A673 (cell line): ENCODE measurements around the gene EIF3A. TPM values are rescaled to one million over a fixed set of nuclear protein-coding genes. Genes with fewer than 3 reads are reported as not detected.
"Not testable (repeated sequence)": the region's sequence is repeated elsewhere in the genome, so short reads cannot be mapped to it uniquely, and the experiment has no call there.

Experiments used
- BruUV-seq: library from RNA; stranded (reverse); fragments of 400-500 nt; replicated peaks from 2 replicates; lab custom pipeline; 2021; lab: Mats Ljungman, UMichigan
- CTCF ChIA-PET: fragments of 300-600 bp; sonication (Branson Sonifier 250); formaldehyde crosslinking; loops from one replicate; lab custom pipeline; 2022; ENCODE audit warnings: antibody characterized with exemption; lab: Charles Lee
- POLR2A ChIA-PET: fragments of 300-600 bp; sonication (Branson Sonifier 250); formaldehyde crosslinking; loops from one replicate; lab custom pipeline; 2022; ENCODE audit warnings: antibody characterized with exemption; ENCODE audit not compliant: low non-redundant PET; lab: Charles Lee
- DNase-seq: peaks from one replicate; pipeline ENCODE4 v3.0.0-alpha.2; 2015; ENCODE audit warnings: low spot score
- H3K27ac ChIP-seq: fragments of 200-600 bp; sonication (generic); 2 replicates; pipeline ENCODE4 v1.5.1; 2016; ENCODE audit warnings: mixed run types, low read depth, mild to moderate bottlenecking, mixed read lengths, antibody characterized with exemption, low read length; ENCODE audit not compliant: poor library complexity, severe bottlenecking
- H3K27me3 ChIP-seq: fragments of 200-600 bp; sonication (generic); replicated peaks from 2 replicates; pipeline ENCODE4 v1.6.1; 2017; ENCODE audit warnings: mixed run types, low read depth, mild to moderate bottlenecking, mixed read lengths, antibody characterized with exemption, low read length; ENCODE audit not compliant: insufficient read depth, poor library complexity
- H3K36me3 ChIP-seq: fragments of 200-600 bp; sonication (generic); 2 replicates; pipeline ENCODE4 v1.6.1; 2016; ENCODE audit warnings: mixed run types, mild to moderate bottlenecking, mixed read lengths, antibody characterized with exemption, low read length; ENCODE audit not compliant: insufficient read depth, poor library complexity, severe bottlenecking
- H3K4me1 ChIP-seq: fragments of 200-600 bp; sonication (generic); 2 replicates; pipeline ENCODE4 v1.6.1; 2017; ENCODE audit warnings: mixed run types, mild to moderate bottlenecking, mixed read lengths, antibody characterized with exemption, low read length; ENCODE audit not compliant: insufficient read depth, poor library complexity, severe bottlenecking
- H3K4me3 ChIP-seq: fragments of 200-600 bp; sonication (generic); 2 replicates; pipeline ENCODE4 v1.5.1; 2016; ENCODE audit warnings: low read depth, mixed run types, mild to moderate bottlenecking, mixed read lengths, low read length; ENCODE audit not compliant: poor library complexity, severe bottlenecking
- H3K9me3 ChIP-seq: fragments of 200-600 bp; sonication (generic); 2 replicates; pipeline ENCODE4 v1.6.1; 2016; ENCODE audit warnings: mixed run types, low read depth, mild to moderate bottlenecking, mixed read lengths, antibody characterized with exemption, low read length; ENCODE audit not compliant: poor library complexity, severe bottlenecking
- EZH2 ChIP-seq: fragments of 200-600 bp; sonication (generic); IDR thresholded peaks from 2 replicates; pipeline ENCODE4 v1.6.1; 2017; ENCODE audit warnings: borderline replicate concordance, low read depth, mild to moderate bottlenecking, mixed read lengths, antibody characterized with exemption, low read length; ENCODE audit not compliant: poor library complexity, severe bottlenecking
- intact Hi-C: fragments of 100-400 bp; cut with micrococcal nuclease; formaldehyde crosslinking; loops from one replicate; pipeline ENCODE4 v1.10.0; 2022; ENCODE audit not compliant: unreplicated experiment
- total RNA-seq: library from RNA; stranded (reverse); gene quantifications from 2 replicates; pipeline ENCODE4 v1.2.3, GENCODE V29; 2021
- TF ChIP-seq, protein P1 (sequence below): fragments of 300-800, 200-600 bp; sonication (generic); conservative IDR thresholded peaks from 2 replicates; pipeline ENCODE4 v1.5.1; 2017; ENCODE audit warnings: low read depth, mild to moderate bottlenecking, antibody characterized with exemption, low read length, moderate library complexity, mixed read lengths

EIF3A gene
- total RNA-seq, 1 experiment from 2014 or later: 181 TPM

DNA sequence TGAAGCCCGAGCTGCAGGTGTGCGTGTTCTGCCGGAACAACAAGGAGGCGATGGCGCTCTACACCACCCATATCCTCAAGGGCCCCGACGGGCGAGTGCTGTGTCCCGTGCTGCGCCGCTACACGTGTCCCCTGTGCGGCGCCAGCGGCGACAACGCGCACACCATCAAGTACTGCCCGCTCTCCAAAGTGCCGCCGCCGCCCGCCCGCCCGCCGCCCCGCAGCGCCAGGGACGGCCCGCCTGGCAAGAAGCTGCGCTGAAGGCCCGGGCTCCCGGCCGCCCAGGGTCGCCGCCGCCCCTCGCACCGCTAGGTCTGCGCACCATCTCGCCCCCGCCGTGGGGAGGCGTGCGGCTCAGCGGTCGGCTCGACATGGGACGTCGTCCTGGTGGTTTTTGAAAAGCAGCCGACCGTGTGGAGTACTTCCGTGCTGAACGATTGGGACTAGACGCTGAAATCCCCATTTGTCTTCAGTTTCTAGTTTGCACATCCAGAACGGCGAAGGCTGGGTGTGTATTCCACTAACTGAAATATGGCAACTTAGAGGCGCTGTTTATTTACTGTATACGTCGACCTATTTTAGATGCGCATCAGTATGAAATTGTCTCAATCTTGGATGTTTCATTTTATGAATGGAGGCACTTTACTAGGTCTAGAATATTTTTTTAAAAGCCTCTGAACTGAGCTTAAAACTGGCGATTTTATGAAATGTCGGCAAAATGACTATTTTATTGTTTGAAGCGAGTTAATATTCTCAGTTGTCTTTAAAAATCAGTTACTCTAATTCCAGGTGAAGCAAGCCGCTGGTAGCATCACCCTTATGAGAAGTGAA lies 50.0 kb downstream of the EIF3A start:
- Histone ChIP-seq H3K4me1 (no peaks in the 10 kb centered on the region), H3K36me3 (peaks cover 21% of the 10 kb centered on the region), H3K9me3 (no peaks in the 10 kb centered on the region), H3K27ac (no peak overlapping the region), H3K4me3 (peak overlapping the region; percentile 50), H3K27me3 (no peaks in the 10 kb centered on the region)
- peak; percentile 80 for DNase-seq
- intact Hi-C loops: loop anchor here (5.0 kb wide), 1 partner anchor 37 kb away; no protein-coding TSS in a partner anchor
- ChIA-PET CTCF (interaction anchor here (0.7 kb wide), 1 partner anchor 306 kb away, joined by 4 read pairs; no protein-coding TSS in a partner anchor), POLR2A (no interaction called here)
- BruUV-seq: no TSS peak
- TF ChIP-seq, protein P1, sequence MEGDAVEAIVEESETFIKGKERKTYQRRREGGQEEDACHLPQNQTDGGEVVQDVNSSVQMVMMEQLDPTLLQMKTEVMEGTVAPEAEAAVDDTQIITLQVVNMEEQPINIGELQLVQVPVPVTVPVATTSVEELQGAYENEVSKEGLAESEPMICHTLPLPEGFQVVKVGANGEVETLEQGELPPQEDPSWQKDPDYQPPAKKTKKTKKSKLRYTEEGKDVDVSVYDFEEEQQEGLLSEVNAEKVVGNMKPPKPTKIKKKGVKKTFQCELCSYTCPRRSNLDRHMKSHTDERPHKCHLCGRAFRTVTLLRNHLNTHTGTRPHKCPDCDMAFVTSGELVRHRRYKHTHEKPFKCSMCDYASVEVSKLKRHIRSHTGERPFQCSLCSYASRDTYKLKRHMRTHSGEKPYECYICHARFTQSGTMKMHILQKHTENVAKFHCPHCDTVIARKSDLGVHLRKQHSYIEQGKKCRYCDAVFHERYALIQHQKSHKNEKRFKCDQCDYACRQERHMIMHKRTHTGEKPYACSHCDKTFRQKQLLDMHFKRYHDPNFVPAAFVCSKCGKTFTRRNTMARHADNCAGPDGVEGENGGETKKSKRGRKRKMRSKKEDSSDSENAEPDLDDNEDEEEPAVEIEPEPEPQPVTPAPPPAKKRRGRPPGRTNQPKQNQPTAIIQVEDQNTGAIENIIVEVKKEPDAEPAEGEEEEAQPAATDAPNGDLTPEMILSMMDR: 0 out of 2 replicates have a peak, but pooled peaks have one; percentile 14
- no peak for TF ChIP-seq EZH2

DNA sequence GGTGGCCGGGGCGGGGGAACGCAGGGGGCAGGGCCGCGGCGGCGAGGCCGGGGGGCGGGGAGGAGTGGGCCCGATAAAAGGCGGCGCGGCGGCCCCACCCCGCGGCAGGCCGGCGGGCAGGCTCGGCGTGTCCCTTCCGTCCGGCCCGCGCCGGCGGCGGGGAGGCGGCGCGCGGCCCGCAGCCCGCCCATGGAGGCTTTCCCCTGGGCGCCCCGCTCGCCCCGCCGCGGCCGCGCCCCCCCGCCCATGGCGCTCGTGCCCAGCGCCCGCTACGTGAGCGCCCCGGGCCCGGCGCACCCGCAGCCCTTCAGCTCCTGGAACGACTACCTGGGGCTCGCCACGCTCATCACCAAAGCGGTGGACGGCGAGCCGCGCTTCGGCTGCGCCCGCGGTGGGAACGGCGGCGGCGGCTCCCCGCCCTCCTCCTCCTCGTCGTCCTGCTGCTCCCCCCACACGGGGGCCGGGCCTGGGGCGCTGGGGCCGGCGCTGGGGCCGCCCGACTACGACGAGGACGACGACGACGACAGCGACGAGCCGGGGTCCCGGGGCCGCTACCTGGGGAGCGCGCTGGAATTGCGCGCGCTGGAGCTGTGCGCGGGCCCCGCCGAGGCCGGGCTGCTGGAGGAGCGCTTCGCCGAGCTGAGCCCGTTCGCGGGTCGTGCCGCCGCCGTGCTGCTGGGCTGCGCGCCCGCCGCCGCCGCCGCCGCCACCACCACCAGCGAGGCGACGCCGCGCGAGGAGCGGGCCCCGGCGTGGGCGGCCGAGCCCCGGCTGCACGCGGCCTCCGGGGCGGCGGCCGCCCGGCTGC lies 50.8 kb downstream of the EIF3A start, which contains the start of gene NANOS1:
NANOS1 (plus strand) TSS at position 102 of the 808 bp plus-strand sequence; CDS start at position 190, 88 bp downstream.
- TF ChIP-seq EZH2: no peak
- TF ChIP-seq, protein P1: no peak
- peak; percentile 44 for DNase-seq
- Histone ChIP-seq H3K27me3 (no peaks in the 10 kb centered on the region), H3K27ac (no peak within 1 kb of the TSS), H3K9me3 (no peaks in the 10 kb centered on the region), H3K4me1 (no peaks in the 10 kb centered on the region), H3K36me3 (peaks cover 19% of the 10 kb centered on the region), H3K4me3 (peak within 1 kb of the TSS; percentile 50)
- CTCF ChIA-PET: interaction anchor here (0.7 kb wide), 1 partner anchor 306 kb away, joined by 4 read pairs; no protein-coding TSS in a partner anchor
- intact Hi-C loops: loop anchor here (5.0 to 10.0 kb wide), 2 partner anchors 37 to 465 kb away; no protein-coding TSS in a partner anchor
- POLR2A ChIA-PET: no interaction called here
- no TSS peak for BruUV-seq

DNA sequence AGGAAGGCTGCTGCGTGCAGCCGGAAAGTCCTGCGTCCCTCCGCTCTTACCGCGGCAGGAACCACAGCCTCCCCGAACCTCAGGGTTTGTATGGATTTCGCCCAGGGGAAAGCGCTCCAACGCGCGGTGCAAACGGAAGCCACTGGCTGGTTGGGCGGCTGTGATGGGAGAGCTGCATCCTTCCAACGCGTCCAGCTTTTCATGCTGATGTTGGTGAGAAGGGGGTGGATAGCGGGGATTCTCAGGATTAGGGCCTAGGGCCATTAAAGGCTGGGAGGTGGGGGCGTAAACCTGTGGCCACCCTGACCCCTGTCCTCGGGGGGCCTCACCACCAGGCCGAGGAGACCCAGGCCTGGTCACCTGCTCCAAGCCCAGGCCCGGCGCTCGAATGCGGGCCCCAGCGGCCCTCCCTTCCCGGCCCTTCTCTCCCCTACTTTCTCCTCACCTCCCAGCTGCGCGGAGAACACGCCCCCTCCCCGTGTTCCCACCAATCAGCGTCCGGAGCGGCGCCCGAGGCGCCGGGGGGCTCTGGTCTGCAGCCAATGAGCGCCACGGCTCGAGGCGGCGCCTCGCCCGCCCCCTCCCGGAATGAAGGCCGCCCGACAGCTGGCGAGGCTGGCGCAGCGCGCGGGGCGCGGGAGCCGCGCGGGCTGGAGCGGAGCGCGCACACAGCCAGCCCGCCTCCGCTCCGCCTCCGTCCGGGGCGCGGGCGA lies 51.6 kb downstream of the EIF3A start:
- POLR2A ChIA-PET: no interaction called here
- CTCF ChIA-PET: no interaction called here
- TF ChIP-seq EZH2: no peak
- TF ChIP-seq, protein P1: no peak
- Histone ChIP-seq H3K9me3 (no peaks in the 10 kb centered on the region), H3K4me1 (no peaks in the 10 kb centered on the region), H3K27me3 (no peaks in the 10 kb centered on the region), H3K27ac (no peak overlapping the region), H3K4me3 (peak overlapping the region; percentile 50), H3K36me3 (peaks cover 11% of the 10 kb centered on the region)
- BruUV-seq: no TSS peak
- DNase-seq: peak; percentile 94
- intact Hi-C loops: loop anchor here (10.0 kb wide), 1 partner anchor 464 kb away; no protein-coding TSS in a partner anchor

DNA sequence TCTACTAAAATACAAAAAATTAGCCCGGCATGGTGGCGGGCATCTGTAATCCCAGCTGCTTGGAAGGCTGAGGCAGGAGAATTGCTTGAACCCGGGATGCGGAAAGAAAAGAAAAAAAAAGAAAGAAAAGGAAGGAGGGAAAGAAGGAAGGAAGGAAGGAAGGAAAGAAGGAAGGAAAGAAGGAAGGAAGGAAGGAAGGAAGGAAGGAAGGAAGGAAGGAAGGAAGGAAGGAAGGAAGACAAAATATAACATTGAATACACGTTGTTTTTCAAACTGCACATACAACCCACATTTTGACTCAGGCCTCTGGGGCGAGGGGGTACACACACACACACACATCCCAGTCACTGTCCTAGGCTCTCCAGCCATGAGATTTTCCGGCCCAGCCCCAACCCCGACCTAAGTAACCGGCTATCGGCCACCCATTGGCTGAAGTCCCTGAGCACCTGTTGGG lies 52.1 kb downstream of the EIF3A start:
- CTCF ChIA-PET, H3K27me3 ChIP-seq, BruUV-seq, DNase-seq, H3K4me3 ChIP-seq, H3K36me3 ChIP-seq, H3K4me1 ChIP-seq, H3K9me3 ChIP-seq, H3K27ac ChIP-seq, POLR2A ChIA-PET: not testable (repeated sequence)
- intact Hi-C loops: loop anchor here (10.0 kb wide), 1 partner anchor 464 kb away; no protein-coding TSS in a partner anchor
